DND-41 (cell line): ENCODE results near the gene TMTC2.

Experiments used
- ATAC-seq: fragments of 200-7000 bp; cut with Tn5 transposase; 3 replicates; pipeline ENCODE4 v1.9.1; 2021; ENCODE audit warnings: low read depth; ENCODE audit not compliant: insufficient read depth
- DNase-seq: peaks from one replicate; pipeline ENCODE4 v3.0.0-alpha.2; 2020
- H2AFZ ChIP-seq: 2 replicates; pipeline ENCODE4 v1.6.0; 2012; ENCODE audit warnings: low read depth, low read length
- H3K27ac ChIP-seq: 2 replicates; pipeline ENCODE4 v1.5.1; 2012; ENCODE audit warnings: low read length, inconsistent platforms
- H3K27me3 ChIP-seq: fragments of 200-600 bp; sonication (generic); 2 replicates; pipeline ENCODE4 v1.6.0; 2012; ENCODE audit warnings: low read length, mild to moderate bottlenecking, inconsistent platforms; ENCODE audit not compliant: insufficient read depth, poor library complexity
- H3K36me3 ChIP-seq: 2 replicates; pipeline ENCODE4 v1.5.1; 2012; ENCODE audit warnings: low read length, inconsistent platforms; ENCODE audit not compliant: insufficient read depth
- H3K4me1 ChIP-seq: 2 replicates; pipeline ENCODE4 v1.5.1; 2012; ENCODE audit warnings: mild to moderate bottlenecking, low read length; ENCODE audit not compliant: insufficient read depth
- H3K4me2 ChIP-seq: 2 replicates; pipeline ENCODE4 v1.6.0; 2012; ENCODE audit warnings: mild to moderate bottlenecking, moderate library complexity, low read length, inconsistent platforms; ENCODE audit not compliant: insufficient read depth
- H3K4me3 ChIP-seq, 2 experiments: fragments of 200-600 bp in 1 of 2; shearing (Covaris generic) in 1 of 2; 2 replicates each; pipeline ENCODE4 v1.5.1; 2012 to 2016; ENCODE audit warnings: inconsistent platforms in 2 of 2, low read length in 2 of 2, mild to moderate bottlenecking in 2 of 2, low read depth in 1 of 2, moderate library complexity in 1 of 2
- H3K79me2 ChIP-seq: 2 replicates; pipeline ENCODE4 v1.6.0; 2012; ENCODE audit warnings: low read length, inconsistent platforms; ENCODE audit not compliant: insufficient read depth
- H3K9ac ChIP-seq: 2 replicates; pipeline ENCODE4 v1.6.0; 2012; ENCODE audit warnings: low read depth, mild to moderate bottlenecking, inconsistent platforms, low read length, moderate library complexity
- H3K9me3 ChIP-seq: 2 replicates; pipeline ENCODE4 v1.5.1; 2012; ENCODE audit warnings: low read length, moderate library complexity, mild to moderate bottlenecking, inconsistent platforms; ENCODE audit not compliant: insufficient read depth, severe bottlenecking
- H4K20me1 ChIP-seq: 2 replicates; pipeline ENCODE4 v1.6.0; 2012; ENCODE audit warnings: low read length; ENCODE audit not compliant: insufficient read depth
- EZH2 ChIP-seq: IDR thresholded peaks from 3 replicates; pipeline ENCODE4 v1.6.1; 2012; ENCODE audit warnings: borderline replicate concordance, low read depth, mild to moderate bottlenecking, moderate library complexity, low read length, inconsistent platforms; ENCODE audit not compliant: severe bottlenecking
- TF ChIP-seq, protein P1 (sequence below): IDR thresholded peaks from 2 replicates; pipeline ENCODE4 v1.5.1; 2012; ENCODE audit warnings: borderline replicate concordance, low read length, moderate library complexity, mild to moderate bottlenecking; ENCODE audit not compliant: poor library complexity, severe bottlenecking; ENCODE audit errors: extremely low read depth

Gene TMTC2

DNA sequence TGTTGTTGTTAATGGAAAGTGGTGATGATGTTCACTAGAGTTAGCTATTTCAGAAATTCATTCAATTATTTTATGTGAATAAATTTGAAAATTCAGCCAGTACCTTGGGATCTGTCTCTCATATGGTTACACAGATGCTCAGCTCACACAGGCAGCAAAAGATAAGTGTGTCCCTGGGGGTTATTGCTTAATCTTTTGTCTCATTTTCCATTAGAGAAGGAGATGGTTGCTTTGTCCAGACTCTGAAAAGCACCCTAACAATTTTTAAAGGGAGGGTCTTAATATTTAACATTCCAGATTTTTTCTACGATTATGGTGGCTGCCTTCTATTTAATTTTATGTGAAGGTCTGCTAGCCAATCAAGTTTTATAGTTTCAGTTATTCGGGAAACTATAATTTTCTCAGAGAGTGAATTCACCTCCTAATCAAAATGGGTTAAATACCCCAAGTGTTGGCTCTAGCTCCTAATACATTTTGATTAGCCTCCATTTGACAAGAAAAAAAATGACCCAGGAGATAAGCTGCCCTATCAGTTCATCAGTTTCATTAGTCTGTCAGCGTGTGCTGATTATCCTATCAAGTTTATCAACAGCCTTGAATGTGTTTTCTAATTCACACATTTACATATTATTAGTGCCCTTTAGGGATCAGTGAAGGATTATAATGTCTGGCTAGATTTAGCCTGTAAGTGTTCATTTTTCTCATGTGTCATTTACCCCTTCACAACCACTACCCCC is 282.1 kb downstream of the TMTC2 start:
- TF ChIP-seq EZH2: no peak
- TF ChIP-seq, protein P1, sequence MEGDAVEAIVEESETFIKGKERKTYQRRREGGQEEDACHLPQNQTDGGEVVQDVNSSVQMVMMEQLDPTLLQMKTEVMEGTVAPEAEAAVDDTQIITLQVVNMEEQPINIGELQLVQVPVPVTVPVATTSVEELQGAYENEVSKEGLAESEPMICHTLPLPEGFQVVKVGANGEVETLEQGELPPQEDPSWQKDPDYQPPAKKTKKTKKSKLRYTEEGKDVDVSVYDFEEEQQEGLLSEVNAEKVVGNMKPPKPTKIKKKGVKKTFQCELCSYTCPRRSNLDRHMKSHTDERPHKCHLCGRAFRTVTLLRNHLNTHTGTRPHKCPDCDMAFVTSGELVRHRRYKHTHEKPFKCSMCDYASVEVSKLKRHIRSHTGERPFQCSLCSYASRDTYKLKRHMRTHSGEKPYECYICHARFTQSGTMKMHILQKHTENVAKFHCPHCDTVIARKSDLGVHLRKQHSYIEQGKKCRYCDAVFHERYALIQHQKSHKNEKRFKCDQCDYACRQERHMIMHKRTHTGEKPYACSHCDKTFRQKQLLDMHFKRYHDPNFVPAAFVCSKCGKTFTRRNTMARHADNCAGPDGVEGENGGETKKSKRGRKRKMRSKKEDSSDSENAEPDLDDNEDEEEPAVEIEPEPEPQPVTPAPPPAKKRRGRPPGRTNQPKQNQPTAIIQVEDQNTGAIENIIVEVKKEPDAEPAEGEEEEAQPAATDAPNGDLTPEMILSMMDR: no peak
- H3K36me3 ChIP-seq: no peaks in the 10 kb centered on the region
- ATAC-seq: no peak
- H3K4me3 ChIP-seq: no peak overlapping the region
- no peak overlapping the region for H3K4me2 ChIP-seq
- H3K79me2 ChIP-seq: no peaks in the 10 kb centered on the region
- no peak overlapping the region for H3K27ac ChIP-seq
- H3K27me3 ChIP-seq: no peaks in the 10 kb centered on the region
- no peaks in the 10 kb centered on the region for H3K4me1 ChIP-seq
- no peaks in the 10 kb centered on the region for H4K20me1 ChIP-seq
- H3K9ac ChIP-seq: no peak overlapping the region
- no peak overlapping the region for H2AFZ ChIP-seq
- H3K9me3 ChIP-seq: no peaks in the 10 kb centered on the region
- DNase-seq: no peak

DNA sequence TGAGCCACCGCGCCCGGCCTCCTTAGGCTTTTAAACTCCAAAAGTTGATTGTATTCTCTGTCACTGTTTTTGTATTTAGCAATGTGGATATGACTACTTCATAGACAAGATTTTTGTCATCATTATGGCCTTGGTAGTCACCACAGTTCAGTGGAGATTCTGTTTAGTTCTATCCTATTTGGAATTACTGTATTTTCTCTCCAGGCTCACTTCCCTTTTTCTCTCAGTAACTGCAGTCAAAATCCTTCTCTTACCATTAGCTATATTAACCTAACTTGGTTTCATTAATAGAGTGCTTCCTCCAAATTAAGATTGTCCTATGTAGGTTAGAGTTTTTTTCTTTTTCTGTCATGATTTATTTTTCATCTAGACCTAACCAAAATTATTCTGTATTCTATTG is 283.9 kb downstream of the TMTC2 start:
- Histone ChIP-seq H3K36me3 (no peaks in the 10 kb centered on the region), H3K9ac (no peak overlapping the region), H3K27ac (no peak overlapping the region), H4K20me1 (no peaks in the 10 kb centered on the region), H3K4me3 (no peak overlapping the region), H3K27me3 (no peaks in the 10 kb centered on the region), H2AFZ (no peak overlapping the region), H3K4me1 (no peaks in the 10 kb centered on the region), H3K79me2 (no peaks in the 10 kb centered on the region), H3K4me2 (no peak overlapping the region), H3K9me3 (no peaks in the 10 kb centered on the region)
- DNase-seq (no peak), ATAC-seq (no peak)
- no peak for TF ChIP-seq EZH2
- TF ChIP-seq, protein P1: no peak

DNA sequence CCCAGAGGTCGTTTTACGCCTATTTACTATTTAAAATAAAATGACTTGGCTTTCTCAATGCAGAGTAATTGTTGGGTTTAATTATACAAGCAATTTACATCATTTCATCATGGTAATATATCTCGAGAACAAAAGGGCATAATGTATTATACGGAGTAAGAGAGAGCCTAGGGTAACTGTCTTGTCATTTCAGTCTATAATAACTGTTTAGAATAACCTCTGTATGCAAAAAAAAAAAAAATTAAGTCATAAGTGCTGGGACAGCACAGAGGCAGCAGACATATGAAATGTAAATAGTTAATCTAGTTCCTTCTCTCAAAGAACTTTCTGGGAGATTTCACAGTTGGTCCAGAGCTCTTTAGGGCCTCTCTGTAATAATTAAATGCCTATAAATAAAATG is 284.9 kb downstream of the TMTC2 start:
- TF ChIP-seq EZH2: no peak
- TF ChIP-seq, protein P1: no peak
- no peaks in the 10 kb centered on the region for H3K9me3 ChIP-seq
- H3K79me2 ChIP-seq: no peaks in the 10 kb centered on the region
- H3K27me3 ChIP-seq: no peaks in the 10 kb centered on the region
- no peaks in the 10 kb centered on the region for H3K36me3 ChIP-seq
- H3K4me1 ChIP-seq: no peaks in the 10 kb centered on the region
- no peak overlapping the region for H3K4me2 ChIP-seq
- ATAC-seq: no peak
- no peak for DNase-seq
- H2AFZ ChIP-seq: no peak overlapping the region
- no peaks in the 10 kb centered on the region for H4K20me1 ChIP-seq
- H3K9ac ChIP-seq: no peak overlapping the region
- H3K27ac ChIP-seq: no peak overlapping the region
- H3K4me3 ChIP-seq: no peak overlapping the region
